ENCODE measurements around the gene PPP1R9A.

The PPP1R9A gene

DNA sequence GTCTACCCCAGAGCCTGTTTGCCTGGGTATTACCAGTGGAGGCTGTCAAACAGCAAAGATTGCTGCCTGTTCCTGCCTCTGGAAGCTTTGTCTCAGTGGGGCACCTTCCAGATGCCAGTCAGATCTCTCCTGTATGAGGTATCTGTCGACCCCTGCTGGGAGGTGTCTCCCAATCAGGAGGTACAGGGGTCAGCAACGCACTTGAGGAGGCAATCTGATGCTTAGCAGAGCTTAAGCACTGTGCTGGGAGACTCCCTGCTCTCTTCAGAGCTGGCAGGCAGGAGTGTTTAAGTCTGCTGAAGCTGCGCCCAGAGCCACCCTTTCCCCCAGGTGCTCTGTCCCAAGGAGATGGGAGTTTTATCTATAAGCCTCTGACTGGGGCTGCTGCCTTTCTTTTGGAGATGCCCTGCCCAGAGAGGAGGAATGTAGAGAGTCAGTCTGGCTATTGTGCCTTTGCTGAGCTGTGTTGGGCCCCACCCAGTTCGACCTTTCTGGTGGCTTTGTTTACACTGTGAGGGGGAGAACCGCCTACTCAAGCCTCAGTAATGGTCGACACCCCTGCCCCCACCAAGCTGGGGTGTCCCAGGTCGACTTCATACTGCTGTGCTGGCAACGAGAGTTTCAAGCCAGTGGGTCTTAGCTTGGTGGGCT lies 62.2 kb downstream of the PPP1R9A start:
- no peak overlapping the region for H3K27ac ChIP-seq (ENCODE audit: extremely low read depth, low read depth, low read length)
- ChIA-PET CTCF (interaction anchor here (0.5 kb wide), 1 partner anchor 69 kb away, joined by 6 read pairs; no protein-coding TSS in a partner anchor), POLR2A (interaction anchor here (0.6 kb wide), 1 partner anchor 399 kb away, joined by 3 read pairs; no protein-coding TSS in a partner anchor)
- no peaks in the 10 kb centered on the region for H3K9me3 ChIP-seq (ENCODE audit: control insufficient read depth, insufficient read depth, low read depth, low read length)
- H3K36me3 ChIP-seq (ENCODE audit: control insufficient read depth in 2 of 2, insufficient read depth in 1 of 2, low read length in 2 of 2): no peaks in the 10 kb centered on the region
- H3K4me1 ChIP-seq (ENCODE audit: control insufficient read depth, insufficient read depth, low read length): peaks cover 23% of the 10 kb centered on the region
- no peak overlapping the region for H3K4me3 ChIP-seq (ENCODE audit: low read depth, low read length)
- TF ChIP-seq ZBTB17 (tag by site-specific recombination; IDR thresholded peaks at IDR 0.05): no peak
- TF ChIP-seq ZBTB21 (tag by site-specific recombination; IDR thresholded peaks at IDR 0.05): no peak
- TF ChIP-seq ZNF830 (tag by site-specific recombination; IDR thresholded peaks at IDR 0.05; ENCODE audit: low read depth): no peak
- TF ChIP-seq ZNF426 (tag by site-specific recombination; IDR thresholded peaks at IDR 0.05): no peak
- no peak for TF ChIP-seq ZNF223 (tag by site-specific recombination; IDR thresholded peaks at IDR 0.05)
- no peak for TF ChIP-seq ZNF791 (tag by site-specific recombination; IDR thresholded peaks at IDR 0.05)
- no peak for TF ChIP-seq MZF1 (tag by site-specific recombination; IDR thresholded peaks at IDR 0.05; ENCODE audit: borderline replicate concordance)
- TF ChIP-seq ZIC2 (tag by site-specific recombination; IDR thresholded peaks at IDR 0.05): peak; percentile 51
- TF ChIP-seq, protein P1, sequence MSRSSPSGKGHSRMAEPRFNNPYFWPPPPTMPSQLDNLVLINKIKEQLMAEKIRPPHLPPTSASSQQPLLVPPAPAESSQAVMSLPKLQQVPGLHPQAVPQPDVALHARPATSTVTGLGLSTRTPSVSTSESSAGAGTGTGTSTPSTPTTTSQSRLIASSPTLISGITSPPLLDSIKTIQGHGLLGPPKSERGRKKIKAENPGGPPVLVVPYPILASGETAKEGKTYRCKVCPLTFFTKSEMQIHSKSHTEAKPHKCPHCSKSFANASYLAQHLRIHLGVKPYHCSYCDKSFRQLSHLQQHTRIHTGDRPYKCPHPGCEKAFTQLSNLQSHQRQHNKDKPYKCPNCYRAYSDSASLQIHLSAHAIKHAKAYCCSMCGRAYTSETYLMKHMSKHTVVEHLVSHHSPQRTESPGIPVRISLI (tag by site-specific recombination; IDR thresholded peaks at IDR 0.05): no peak
- TF ChIP-seq, protein P2, sequence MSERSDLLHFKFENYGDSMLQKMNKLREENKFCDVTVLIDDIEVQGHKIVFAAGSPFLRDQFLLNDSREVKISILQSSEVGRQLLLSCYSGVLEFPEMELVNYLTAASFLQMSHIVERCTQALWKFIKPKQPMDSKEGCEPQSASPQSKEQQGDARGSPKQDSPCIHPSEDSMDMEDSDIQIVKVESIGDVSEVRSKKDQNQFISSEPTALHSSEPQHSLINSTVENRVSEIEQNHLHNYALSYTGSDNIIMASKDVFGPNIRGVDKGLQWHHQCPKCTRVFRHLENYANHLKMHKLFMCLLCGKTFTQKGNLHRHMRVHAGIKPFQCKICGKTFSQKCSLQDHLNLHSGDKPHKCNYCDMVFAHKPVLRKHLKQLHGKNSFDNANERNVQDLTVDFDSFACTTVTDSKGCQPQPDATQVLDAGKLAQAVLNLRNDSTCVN (tag by site-specific recombination; optimal IDR thresholded peaks at IDR 0.05): no peak
- TF ChIP-seq ZNF596 (tag by site-specific recombination; IDR thresholded peaks at IDR 0.05): no peak
- TF ChIP-seq ZNF112 (tag by site-specific recombination; IDR thresholded peaks at IDR 0.05): no peak
- no peak for TF ChIP-seq KLF7 (tag by site-specific recombination; IDR thresholded peaks at IDR 0.05; ENCODE audit: borderline replicate concordance)
- no peak for TF ChIP-seq ZNF571 (tag by site-specific recombination; IDR thresholded peaks at IDR 0.05)
- TF ChIP-seq, protein P3, sequence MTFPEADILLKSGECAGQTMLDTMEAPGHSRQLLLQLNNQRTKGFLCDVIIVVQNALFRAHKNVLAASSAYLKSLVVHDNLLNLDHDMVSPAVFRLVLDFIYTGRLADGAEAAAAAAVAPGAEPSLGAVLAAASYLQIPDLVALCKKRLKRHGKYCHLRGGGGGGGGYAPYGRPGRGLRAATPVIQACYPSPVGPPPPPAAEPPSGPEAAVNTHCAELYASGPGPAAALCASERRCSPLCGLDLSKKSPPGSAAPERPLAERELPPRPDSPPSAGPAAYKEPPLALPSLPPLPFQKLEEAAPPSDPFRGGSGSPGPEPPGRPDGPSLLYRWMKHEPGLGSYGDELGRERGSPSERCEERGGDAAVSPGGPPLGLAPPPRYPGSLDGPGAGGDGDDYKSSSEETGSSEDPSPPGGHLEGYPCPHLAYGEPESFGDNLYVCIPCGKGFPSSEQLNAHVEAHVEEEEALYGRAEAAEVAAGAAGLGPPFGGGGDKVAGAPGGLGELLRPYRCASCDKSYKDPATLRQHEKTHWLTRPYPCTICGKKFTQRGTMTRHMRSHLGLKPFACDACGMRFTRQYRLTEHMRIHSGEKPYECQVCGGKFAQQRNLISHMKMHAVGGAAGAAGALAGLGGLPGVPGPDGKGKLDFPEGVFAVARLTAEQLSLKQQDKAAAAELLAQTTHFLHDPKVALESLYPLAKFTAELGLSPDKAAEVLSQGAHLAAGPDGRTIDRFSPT (tag by site-specific recombination; IDR thresholded peaks at IDR 0.05): no peak
- no peak for TF ChIP-seq ZNF473 (tag by site-specific recombination; IDR thresholded peaks at IDR 0.05)
- no peak for TF ChIP-seq ZNF670 (tag by site-specific recombination; IDR thresholded peaks at IDR 0.05; ENCODE audit: low read depth)
- TF ChIP-seq ZNF114 (tag by site-specific recombination; IDR thresholded peaks at IDR 0.05): no peak
- no peak for TF ChIP-seq ZNF623 (tag by site-specific recombination; IDR thresholded peaks at IDR 0.05)
- TF ChIP-seq, protein P4, sequence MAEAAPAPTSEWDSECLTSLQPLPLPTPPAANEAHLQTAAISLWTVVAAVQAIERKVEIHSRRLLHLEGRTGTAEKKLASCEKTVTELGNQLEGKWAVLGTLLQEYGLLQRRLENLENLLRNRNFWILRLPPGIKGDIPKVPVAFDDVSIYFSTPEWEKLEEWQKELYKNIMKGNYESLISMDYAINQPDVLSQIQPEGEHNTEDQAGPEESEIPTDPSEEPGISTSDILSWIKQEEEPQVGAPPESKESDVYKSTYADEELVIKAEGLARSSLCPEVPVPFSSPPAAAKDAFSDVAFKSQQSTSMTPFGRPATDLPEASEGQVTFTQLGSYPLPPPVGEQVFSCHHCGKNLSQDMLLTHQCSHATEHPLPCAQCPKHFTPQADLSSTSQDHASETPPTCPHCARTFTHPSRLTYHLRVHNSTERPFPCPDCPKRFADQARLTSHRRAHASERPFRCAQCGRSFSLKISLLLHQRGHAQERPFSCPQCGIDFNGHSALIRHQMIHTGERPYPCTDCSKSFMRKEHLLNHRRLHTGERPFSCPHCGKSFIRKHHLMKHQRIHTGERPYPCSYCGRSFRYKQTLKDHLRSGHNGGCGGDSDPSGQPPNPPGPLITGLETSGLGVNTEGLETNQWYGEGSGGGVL (tag by site-specific recombination; IDR thresholded peaks at IDR 0.05): no peak
- TF ChIP-seq ZNF423 (tag by site-specific recombination; IDR thresholded peaks at IDR 0.05): no peak
- no peak for TF ChIP-seq ZNF529 (tag by site-specific recombination; IDR thresholded peaks at IDR 0.05; ENCODE audit: insufficient replicate concordance)
- TF ChIP-seq, protein P5, sequence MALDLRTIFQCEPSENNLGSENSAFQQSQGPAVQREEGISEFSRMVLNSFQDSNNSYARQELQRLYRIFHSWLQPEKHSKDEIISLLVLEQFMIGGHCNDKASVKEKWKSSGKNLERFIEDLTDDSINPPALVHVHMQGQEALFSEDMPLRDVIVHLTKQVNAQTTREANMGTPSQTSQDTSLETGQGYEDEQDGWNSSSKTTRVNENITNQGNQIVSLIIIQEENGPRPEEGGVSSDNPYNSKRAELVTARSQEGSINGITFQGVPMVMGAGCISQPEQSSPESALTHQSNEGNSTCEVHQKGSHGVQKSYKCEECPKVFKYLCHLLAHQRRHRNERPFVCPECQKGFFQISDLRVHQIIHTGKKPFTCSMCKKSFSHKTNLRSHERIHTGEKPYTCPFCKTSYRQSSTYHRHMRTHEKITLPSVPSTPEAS (tag by site-specific recombination; IDR thresholded peaks at IDR 0.05): no peak
- TF ChIP-seq, protein P6, sequence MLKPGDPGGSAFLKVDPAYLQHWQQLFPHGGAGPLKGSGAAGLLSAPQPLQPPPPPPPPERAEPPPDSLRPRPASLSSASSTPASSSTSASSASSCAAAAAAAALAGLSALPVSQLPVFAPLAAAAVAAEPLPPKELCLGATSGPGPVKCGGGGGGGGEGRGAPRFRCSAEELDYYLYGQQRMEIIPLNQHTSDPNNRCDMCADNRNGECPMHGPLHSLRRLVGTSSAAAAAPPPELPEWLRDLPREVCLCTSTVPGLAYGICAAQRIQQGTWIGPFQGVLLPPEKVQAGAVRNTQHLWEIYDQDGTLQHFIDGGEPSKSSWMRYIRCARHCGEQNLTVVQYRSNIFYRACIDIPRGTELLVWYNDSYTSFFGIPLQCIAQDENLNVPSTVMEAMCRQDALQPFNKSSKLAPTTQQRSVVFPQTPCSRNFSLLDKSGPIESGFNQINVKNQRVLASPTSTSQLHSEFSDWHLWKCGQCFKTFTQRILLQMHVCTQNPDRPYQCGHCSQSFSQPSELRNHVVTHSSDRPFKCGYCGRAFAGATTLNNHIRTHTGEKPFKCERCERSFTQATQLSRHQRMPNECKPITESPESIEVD (tag by site-specific recombination; IDR thresholded peaks at IDR 0.05): no peak
- peak; percentile 58 for TF ChIP-seq EGR2 (tag by site-specific recombination; IDR thresholded peaks at IDR 0.05; ENCODE audit: low read depth)
- TF ChIP-seq ZNF514 (tag by site-specific recombination; IDR thresholded peaks at IDR 0.05): no peak
- no peak for TF ChIP-seq HOXC10 (CRISPR knock-in tag; IDR thresholded peaks at IDR 0.05)
- TF ChIP-seq, protein P7, sequence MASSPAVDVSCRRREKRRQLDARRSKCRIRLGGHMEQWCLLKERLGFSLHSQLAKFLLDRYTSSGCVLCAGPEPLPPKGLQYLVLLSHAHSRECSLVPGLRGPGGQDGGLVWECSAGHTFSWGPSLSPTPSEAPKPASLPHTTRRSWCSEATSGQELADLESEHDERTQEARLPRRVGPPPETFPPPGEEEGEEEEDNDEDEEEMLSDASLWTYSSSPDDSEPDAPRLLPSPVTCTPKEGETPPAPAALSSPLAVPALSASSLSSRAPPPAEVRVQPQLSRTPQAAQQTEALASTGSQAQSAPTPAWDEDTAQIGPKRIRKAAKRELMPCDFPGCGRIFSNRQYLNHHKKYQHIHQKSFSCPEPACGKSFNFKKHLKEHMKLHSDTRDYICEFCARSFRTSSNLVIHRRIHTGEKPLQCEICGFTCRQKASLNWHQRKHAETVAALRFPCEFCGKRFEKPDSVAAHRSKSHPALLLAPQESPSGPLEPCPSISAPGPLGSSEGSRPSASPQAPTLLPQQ (tag by site-specific recombination; IDR thresholded peaks at IDR 0.05): 0 out of 2 replicates have a peak, but pooled peaks have one; percentile 34
